Nucleus accumbens (tissue), 56 donors: Measurements from ENCODE around the gene TFCP2L1.
A peak's percentile ranks its signal among the peaks of the same experiment; 100 is the strongest.

Experiments
- DNase-seq, 56 donors: peaks; one replicate each; lab custom pipeline; 2025; lab: John Stamatoyannopoulos, UW

Gene TFCP2L1

GRCh38 chr2:121185111-121185510 is 99.9 kb downstream of the TFCP2L1 start:
- no peak for DNase-seq

GRCh38 chr2:121184248-121184862 is 100.6 kb downstream of the TFCP2L1 start:
- DNase-seq = no peak

GRCh38 chr2:121182520-121182919 is 102.5 kb downstream of the TFCP2L1 start:
- no peak for DNase-seq

DNA sequence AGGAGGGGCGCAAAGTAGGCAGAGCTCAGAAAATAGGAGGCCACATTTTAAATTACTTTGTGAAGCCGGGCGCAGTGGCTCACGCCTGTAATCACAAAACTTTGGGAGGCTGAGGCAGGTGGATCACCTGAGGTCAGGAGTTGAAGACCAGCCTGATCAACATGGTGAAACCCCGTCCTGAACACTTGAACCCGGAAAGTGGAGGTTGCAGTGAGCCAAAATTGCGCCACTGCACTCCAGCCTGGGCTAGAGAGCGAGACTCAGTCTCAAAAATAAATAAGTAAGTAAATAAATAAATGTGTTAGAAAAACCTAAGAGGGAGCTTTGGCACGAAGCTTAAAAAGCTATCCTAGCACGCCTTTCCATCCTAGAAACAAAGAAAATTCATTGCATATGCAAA is 105.5 kb downstream of the TFCP2L1 start:
- no peak for DNase-seq

DNA sequence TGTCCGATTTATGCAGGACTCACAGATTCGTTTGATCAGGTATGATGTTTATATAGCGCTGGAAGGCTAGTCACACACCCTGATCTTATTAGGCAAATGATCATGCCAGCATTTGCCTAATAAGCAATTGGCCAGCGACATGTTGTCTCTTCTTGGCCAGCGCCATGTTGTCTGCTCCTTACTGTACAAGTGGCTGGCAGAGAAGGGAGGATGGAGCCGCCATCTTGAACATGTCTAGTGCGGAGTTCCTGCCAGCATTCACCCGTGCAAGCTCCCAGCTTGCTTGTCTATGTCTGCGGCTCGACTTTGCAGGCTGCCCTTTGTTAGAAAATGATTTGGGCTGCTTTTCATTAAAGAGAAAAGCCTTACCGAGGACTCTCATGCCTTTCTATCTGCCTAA is 106.3 kb downstream of the TFCP2L1 start:
- DNase-seq = no peak

DNA sequence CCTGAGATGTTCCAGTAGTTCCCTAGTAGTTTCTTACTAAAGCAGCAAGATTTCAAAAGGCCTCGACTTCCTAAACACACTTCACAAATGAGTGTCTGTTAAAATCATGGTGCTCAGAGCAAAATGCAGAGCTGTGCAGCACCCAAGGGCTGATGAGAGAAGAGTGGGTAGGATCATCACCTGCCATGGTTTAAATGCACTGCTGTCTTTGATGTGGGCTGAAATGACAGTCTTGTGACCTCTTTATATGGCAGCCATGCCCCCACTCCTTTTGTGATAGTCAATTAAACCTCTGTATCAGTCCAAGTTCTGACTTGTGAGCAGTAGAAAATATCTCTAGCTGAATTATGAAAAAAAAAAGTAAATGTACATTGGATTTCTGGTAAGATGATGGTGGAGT is 107.1 kb downstream of the TFCP2L1 start:
- peak in 2 of 56 donors; percentile 23 to 24 for DNase-seq

- DNase-seq = peak in 1 of 56 donors; percentile 49
Observed at GRCh38 chr2:121175326-121175725, 109.7 kb downstream of the TFCP2L1 start.

DNA sequence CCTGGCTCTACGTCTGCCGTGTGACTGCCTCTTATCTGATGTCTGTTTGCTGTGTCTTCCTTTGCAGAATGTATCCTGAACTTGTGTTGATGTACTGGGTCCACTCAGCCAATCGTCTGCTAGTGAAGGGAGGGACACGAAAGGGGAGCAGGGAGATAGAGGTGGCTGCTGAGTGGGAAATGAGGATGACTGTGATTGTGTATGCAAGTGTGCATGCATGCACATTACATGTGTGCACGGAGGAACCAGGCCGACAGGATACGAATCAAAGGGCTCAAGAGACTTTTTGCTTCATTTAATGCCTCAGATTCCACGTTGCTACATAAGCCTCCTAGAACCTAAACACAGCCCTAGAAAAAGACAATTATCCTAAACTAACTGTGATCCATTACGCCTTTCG is 111.2 kb downstream of the TFCP2L1 start:
- DNase-seq = no peak

DNA sequence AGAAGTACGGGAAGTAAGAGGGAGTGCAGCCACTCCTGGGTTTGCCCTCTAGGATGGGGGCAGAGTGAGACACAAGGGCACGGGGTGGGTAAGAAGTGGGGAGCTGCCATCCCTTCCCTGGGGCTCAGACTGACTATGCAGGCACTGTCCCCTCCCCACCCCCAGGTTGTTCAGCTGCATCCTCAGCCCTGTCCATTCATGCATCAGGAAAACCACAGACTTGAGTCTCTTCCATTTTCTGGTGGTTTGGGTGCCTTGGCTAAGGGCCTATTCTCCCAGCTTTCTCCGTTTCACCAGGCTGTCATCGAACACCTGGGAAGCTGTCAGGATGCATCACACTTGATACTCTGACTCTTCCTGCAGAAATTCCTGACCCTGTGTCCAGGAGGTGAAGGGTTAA is 111.9 kb downstream of the TFCP2L1 start:
- no peak for DNase-seq

- no peak for DNase-seq
Observed at GRCh38 chr2:121172456-121172855, 112.5 kb downstream of the TFCP2L1 start.

DNA sequence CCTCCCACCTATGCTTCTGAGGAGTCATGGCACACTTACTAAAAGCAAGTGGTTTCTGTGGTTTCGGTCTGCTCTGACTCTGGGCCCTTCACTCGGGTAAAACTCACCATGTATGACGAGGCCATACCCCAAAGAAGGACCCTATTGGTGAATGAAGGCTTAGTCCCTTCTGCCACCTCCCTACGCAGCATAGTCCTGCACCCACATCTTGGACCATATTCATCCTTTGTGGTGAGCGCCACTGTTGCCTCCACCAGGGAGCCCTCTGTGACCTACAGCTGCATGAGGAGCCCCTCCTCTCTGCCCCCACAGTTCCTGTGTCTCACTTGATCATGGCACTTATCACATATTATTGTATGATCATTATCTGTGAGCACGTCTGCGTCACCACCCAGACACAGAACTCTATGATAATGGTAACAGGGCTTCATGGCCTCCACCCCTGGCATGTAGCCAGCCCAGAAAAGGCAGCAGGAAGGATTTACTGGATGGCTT is 113.3 kb downstream of the TFCP2L1 start:
- DNase-seq = no peak

GRCh38 chr2:121170577-121170976 is 114.4 kb downstream of the TFCP2L1 start:
- DNase-seq = no peak

DNA sequence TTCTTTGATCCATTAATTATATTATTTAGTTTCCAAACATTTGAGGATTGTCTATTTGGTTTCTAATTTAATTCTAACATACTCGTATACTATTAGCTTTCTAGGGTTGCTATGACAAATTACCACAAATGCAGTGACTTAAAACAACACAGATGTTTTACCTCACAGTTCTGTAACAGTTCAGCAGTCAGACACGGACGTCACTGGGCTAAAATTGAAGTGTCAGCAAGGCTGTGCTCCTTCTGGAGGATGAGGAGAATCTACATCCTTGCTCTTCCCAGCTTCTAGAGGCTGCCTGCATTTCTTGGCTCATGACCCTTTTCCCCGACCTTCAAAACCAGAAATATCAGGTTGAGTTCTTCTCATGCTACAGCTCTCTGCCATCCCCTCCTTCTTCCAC is 117.6 kb downstream of the TFCP2L1 start:
- DNase-seq = no peak
